Mucosa of rectum (tissue), 2 donors: ENCODE data around the gene CCDC89.
A peak's percentile ranks its signal among the peaks of the same experiment; 100 is the strongest.
"Not testable (repeated sequence)": the region's sequence is repeated elsewhere in the genome, so short reads cannot be mapped to it uniquely, and the experiment has no call there.

Source experiments
- H3K27ac ChIP-seq, 2 donors: one replicate each; pipeline ENCODE4 v1.7.0; 2013; ENCODE audit warnings: inconsistent platforms in 2 of 2, low read depth in 2 of 2, low read length in 2 of 2
- H3K27me3 ChIP-seq, 2 donors: one replicate each; pipeline ENCODE4 v1.7.0; 2013; ENCODE audit warnings: low read length in 2 of 2; ENCODE audit not compliant: control insufficient read depth in 2 of 2, insufficient read depth in 2 of 2
- H3K36me3 ChIP-seq, 2 donors: one replicate each; pipeline ENCODE4 v1.7.0; 2013; ENCODE audit warnings: low read length in 2 of 2; ENCODE audit not compliant: control insufficient read depth in 2 of 2, insufficient read depth in 2 of 2
- H3K4me1 ChIP-seq, 2 donors: one replicate each; pipeline ENCODE4 v1.7.0; 2013; ENCODE audit warnings: low read length in 2 of 2, mild to moderate bottlenecking in 1 of 2; ENCODE audit not compliant: control insufficient read depth in 2 of 2, insufficient read depth in 2 of 2
- H3K4me3 ChIP-seq, 2 donors: one replicate each; pipeline ENCODE4 v1.7.0; 2013; ENCODE audit warnings: low read length in 2 of 2
- H3K9ac ChIP-seq, 2 donors: one replicate each; pipeline ENCODE4 v1.7.0; 2013; ENCODE audit warnings: low read length in 2 of 2, low read depth in 1 of 2, mild to moderate bottlenecking in 1 of 2
- H3K9me3 ChIP-seq, 2 donors: one replicate each; pipeline ENCODE4 v1.7.0; 2013; ENCODE audit warnings: low read length in 2 of 2; ENCODE audit not compliant: control insufficient read depth in 2 of 2
- donor health status: healthy.
- donor health status: Normal muscosa, but diverticular disease.

CCDC89 gene

GRCh38 chr11:85666687-85667086, 19.3 kb downstream of the CCDC89 start:
- Histone ChIP-seq H3K4me3 (no peak overlapping the region), H3K9me3 (no peaks in the 10 kb centered on the region), H3K36me3 (no peaks in the 10 kb centered on the region), H3K4me1 (peaks cover 9 to 23% of the 10 kb centered on the region in 2 donors), H3K9ac (no peak overlapping the region), H3K27me3 (no peaks in the 10 kb centered on the region), H3K27ac (no peak overlapping the region)

- Histone ChIP-seq H3K4me3 (no peak overlapping the region), H3K9ac (no peak overlapping the region), H3K36me3 (peaks cover 0 to 4% of the 10 kb centered on the region in 2 donors), H3K4me1 (peaks cover 14 to 27% of the 10 kb centered on the region in 2 donors), H3K9me3 (no peaks in the 10 kb centered on the region), H3K27ac (no peak overlapping the region), H3K27me3 (no peaks in the 10 kb centered on the region)
These were observed 20.3 kb downstream of the CCDC89 start for GRCh38 chr11:85665733-85666132.

- H3K27me3 ChIP-seq, result no peaks in the 10 kb centered on the region
- H3K9me3 ChIP-seq, result no peaks in the 10 kb centered on the region
- peaks cover 5 to 9% of the 10 kb centered on the region in 2 donors for H3K36me3 ChIP-seq
- H3K9ac ChIP-seq, result peak within 1 kb of the TSS; percentile 88 to 98
- H3K27ac ChIP-seq, result peak within 1 kb of the TSS; percentile 97 to 98
- peak within 1 kb of the TSS; percentile 96 to 100 for H3K4me3 ChIP-seq
- H3K4me1 ChIP-seq, result peaks cover 14 to 27% of the 10 kb centered on the region in 2 donors
These were observed 21.1 kb downstream of the CCDC89 start, which contains the start of gene CREBZF for GRCh38 chr11:85664615-85665481. CREBZF (minus strand) TSS chr11:85665129; CDS start chr11:85664875, 254 bp downstream.

GRCh38 chr11:85663753-85664614, 22.0 kb downstream of the CCDC89 start:
- peaks cover 14 to 27% of the 10 kb centered on the region in 2 donors for H3K4me1 ChIP-seq
- no peaks in the 10 kb centered on the region for H3K9me3 ChIP-seq
- peak overlapping the region; percentile 97 to 98 for H3K27ac ChIP-seq
- H3K27me3 ChIP-seq, result no peaks in the 10 kb centered on the region
- peak overlapping the region; percentile 96 to 100 for H3K4me3 ChIP-seq
- peaks cover 9 to 14% of the 10 kb centered on the region in 2 donors for H3K36me3 ChIP-seq
- H3K9ac ChIP-seq, result peak overlapping the region; percentile 88 to 98

DNA sequence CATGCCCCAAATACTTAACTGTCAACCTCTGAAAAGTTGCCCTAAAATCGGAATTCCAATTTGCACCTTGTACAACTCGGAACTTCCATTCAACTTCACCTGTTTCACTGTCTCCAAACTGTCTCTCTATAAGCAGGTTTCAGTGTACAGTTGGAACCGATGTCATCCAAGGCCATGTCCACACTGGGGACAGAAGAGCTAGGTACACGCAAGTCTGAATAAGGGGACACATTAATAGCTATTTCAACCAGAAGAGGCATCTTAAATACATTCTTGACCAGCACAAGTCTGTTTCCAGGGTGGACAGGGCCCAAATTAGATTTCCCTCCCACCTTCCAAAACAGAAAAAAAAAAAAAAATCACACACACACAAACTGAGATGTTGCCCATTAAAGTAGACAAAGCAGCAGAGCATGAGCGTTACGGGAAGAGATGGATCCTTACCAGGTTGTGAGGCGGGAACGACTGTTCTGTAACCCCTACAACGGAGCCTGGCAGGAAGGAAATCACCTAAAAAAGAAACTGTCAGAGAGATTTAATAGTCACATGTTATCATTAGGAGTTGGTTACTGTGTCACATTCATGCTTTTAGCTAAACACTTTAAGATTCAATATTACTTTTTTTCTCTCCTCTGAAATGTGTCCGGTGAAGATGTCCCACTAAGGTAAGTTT, 22.8 kb downstream of the CCDC89 start:
- H3K4me3 ChIP-seq, result peak overlapping the region; percentile 96 to 100
- H3K9ac ChIP-seq, result peak overlapping the region; percentile 88 to 98
- H3K4me1 ChIP-seq, result peaks cover 14 to 27% of the 10 kb centered on the region in 2 donors
- H3K9me3 ChIP-seq, result no peaks in the 10 kb centered on the region
- H3K27me3 ChIP-seq, result no peaks in the 10 kb centered on the region
- peak overlapping the region; percentile 97 to 98 for H3K27ac ChIP-seq
- peaks cover 9 to 17% of the 10 kb centered on the region in 2 donors for H3K36me3 ChIP-seq

GRCh38 chr11:85661972-85662664, 23.9 kb downstream of the CCDC89 start:
- Histone ChIP-seq H3K9me3 (no peaks in the 10 kb centered on the region), H3K9ac (peak overlapping the region in 1 of 2 donors; percentile 34), H3K36me3 (peaks cover 12 to 25% of the 10 kb centered on the region in 2 donors), H3K4me3 (peak overlapping the region in 1 of 2 donors; percentile 96), H3K27me3 (no peaks in the 10 kb centered on the region), H3K27ac (no peak overlapping the region), H3K4me1 (peaks cover 14 to 27% of the 10 kb centered on the region in 2 donors)

DNA sequence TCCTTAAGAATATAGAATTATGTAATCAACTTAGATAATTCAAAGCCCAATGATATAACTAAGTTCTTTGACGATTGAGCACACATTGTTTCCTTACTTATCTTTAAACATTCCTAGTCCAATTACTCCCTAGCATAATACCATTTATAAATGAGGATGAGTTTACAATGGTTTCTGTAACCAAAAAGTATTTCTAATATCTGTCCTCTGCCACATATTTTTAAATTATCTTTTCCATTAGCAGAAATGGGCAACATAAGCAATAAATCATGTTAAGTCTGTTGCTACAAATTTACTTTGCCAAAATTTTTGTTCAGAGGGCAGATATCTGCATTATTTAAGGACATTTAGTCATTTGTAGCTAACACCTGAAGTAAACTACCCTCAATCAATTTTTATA, 27.8 kb downstream of the CCDC89 start:
- no peak overlapping the region for H3K9ac ChIP-seq
- no peak overlapping the region for H3K4me3 ChIP-seq
- no peak overlapping the region for H3K27ac ChIP-seq
- H3K36me3 ChIP-seq, result peaks cover 23 to 46% of the 10 kb centered on the region in 2 donors
- H3K4me1 ChIP-seq, result peaks cover 10 to 16% of the 10 kb centered on the region in 2 donors
- no peaks in the 10 kb centered on the region for H3K27me3 ChIP-seq
- no peaks in the 10 kb centered on the region for H3K9me3 ChIP-seq

GRCh38 chr11:85656777-85657176, 29.2 kb downstream of the CCDC89 start:
- Histone ChIP-seq H3K4me3 (no peak overlapping the region), H3K9ac (no peak overlapping the region), H3K4me1 (peaks cover 4 to 5% of the 10 kb centered on the region in 2 donors), H3K9me3 (no peaks in the 10 kb centered on the region), H3K36me3 (peaks cover 23 to 46% of the 10 kb centered on the region in 2 donors), H3K27me3 (no peaks in the 10 kb centered on the region), H3K27ac (no peak overlapping the region)

- not testable (repeated sequence) for H3K4me1 ChIP-seq, H3K9me3 ChIP-seq, H3K4me3 ChIP-seq, H3K27ac ChIP-seq, H3K9ac ChIP-seq, H3K27me3 ChIP-seq
- H3K36me3 ChIP-seq, result peaks cover 14 to 36% of the 10 kb centered on the region in 2 donors
These were observed 31.7 kb downstream of the CCDC89 start for GRCh38 chr11:85654343-85654742.
